Endothelial cell of coronary artery (primary cell): ENCODE data around the gene MSH5. TPM values are rescaled to one million over a fixed set of nuclear protein-coding genes. Genes with fewer than 3 reads are reported as not detected.

Experiments used
- total RNA-seq: library from RNA; depleted of rRNA; stranded (reverse); fragments of >200 nt; gene quantifications from 2 replicates; pipeline ENCODE4 v1.2.3, GENCODE V29; 2014

MSH5 gene
- total RNA-seq, 1 donor from 2014 or later = 3.7 TPM

Other genes starting within 250 kb of the MSH5 start
- 11.3 and 15.7 TPM in 2 replicates for gene MICB, start 241.9 kb upstream of the MSH5 start, total RNA-seq
- gene MCCD1, start 211.0 kb upstream of the MSH5 start, total RNA-seq = not detected in 2 replicates
- 296 and 474 TPM in 2 replicates for gene DDX39B, start 198.0 kb upstream of the MSH5 start, total RNA-seq
- gene ATP6V1G2, start 193.4 kb upstream of the MSH5 start, total RNA-seq = 0.36 and 0.66 TPM in 2 replicates
- 24.7 and 29.7 TPM in 2 replicates for gene NFKBIL1, start 192.4 kb upstream of the MSH5 start, total RNA-seq
- not detected in 2 replicates for gene LTA, start 167.7 kb upstream of the MSH5 start, total RNA-seq
- gene TNF, start 164.4 kb upstream of the MSH5 start, total RNA-seq = not detected in 2 replicates
- 2.1 and 2.3 TPM in 2 replicates for gene LTB, start 157.6 kb upstream of the MSH5 start, total RNA-seq
- 0.72 and 1.0 TPM in 2 replicates for gene LST1, start 153.7 kb upstream of the MSH5 start, total RNA-seq
- not detected in 2 replicates for gene NCR3, start 147.0 kb upstream of the MSH5 start, total RNA-seq
- not detected in 2 replicates for gene AIF1, start 124.8 kb upstream of the MSH5 start, total RNA-seq
- 31.2 and 39.4 TPM in 2 replicates for gene PRRC2A, start 119.3 kb upstream of the MSH5 start, total RNA-seq
- gene BAG6, start 87.3 kb upstream of the MSH5 start, total RNA-seq = 84.7 and 106 TPM in 2 replicates
- gene APOM, start 84.1 kb upstream of the MSH5 start, total RNA-seq = 0.19 and 0.54 TPM in 2 replicates
- 18.3 and 21.0 TPM in 2 replicates for gene C6orf47, start 79.2 kb upstream of the MSH5 start, total RNA-seq
- 11.3 and 11.6 TPM in 2 replicates for gene GPANK1, start 75.0 kb upstream of the MSH5 start, total RNA-seq
- gene CSNK2B, start 73.9 kb upstream of the MSH5 start, total RNA-seq = 88.2 and 101 TPM in 2 replicates
- 2.2 and 3.6 TPM in 2 replicates for gene LY6G5B, start 70.0 kb upstream of the MSH5 start, total RNA-seq
- 1.1 and 1.3 TPM in 2 replicates for gene LY6G5C, start 58.9 kb upstream of the MSH5 start, total RNA-seq
- 49.1 and 57.8 TPM in 2 replicates for gene ABHD16A, start 36.7 kb upstream of the MSH5 start, total RNA-seq
- gene LY6G6F, start 33.1 kb upstream of the MSH5 start, total RNA-seq = not detected in 2 replicates
- not detected in 2 replicates for gene LY6G6D, start 24.7 kb upstream of the MSH5 start, total RNA-seq
- not detected in 2 replicates for gene LY6G6C, start 18.3 kb upstream of the MSH5 start, total RNA-seq
- not detected in 2 replicates for gene MPIG6B, start 16.6 kb upstream of the MSH5 start, total RNA-seq
- 82.0 and 106 TPM in 2 replicates for gene DDAH2, start 10.7 kb upstream of the MSH5 start, total RNA-seq
- gene CLIC1, start 3.5 kb upstream of the MSH5 start, total RNA-seq = 714 and 927 TPM in 2 replicates
- gene SAPCD1, start 22.7 kb downstream of the MSH5 start, total RNA-seq = 0.81 and 1.3 TPM in 2 replicates
- 0.09 TPM in 1 of 2 replicates, not detected in the other for gene VWA7, start 37.3 kb downstream of the MSH5 start, total RNA-seq
- gene VARS1, start 55.7 kb downstream of the MSH5 start, total RNA-seq = 64.4 and 67.7 TPM in 2 replicates
- gene LSM2, start 67.0 kb downstream of the MSH5 start, total RNA-seq = 33.2 and 44.6 TPM in 2 replicates
- 0.72 and 0.85 TPM in 2 replicates for gene HSPA1L, start 75.3 kb downstream of the MSH5 start, total RNA-seq
- gene HSPA1A, start 75.5 kb downstream of the MSH5 start, total RNA-seq = 73.9 and 103 TPM in 2 replicates
- 73.8 and 84.7 TPM in 2 replicates for gene HSPA1B, start 87.7 kb downstream of the MSH5 start, total RNA-seq
- 38.6 and 40.2 TPM in 2 replicates for gene NEU1, start 122.8 kb downstream of the MSH5 start, total RNA-seq
- gene SLC44A4, start 139.0 kb downstream of the MSH5 start, total RNA-seq = under 0.01 TPM in 1 of 2 replicates, not detected in the other
- gene EHMT2, start 157.7 kb downstream of the MSH5 start, total RNA-seq = 54.2 and 56.9 TPM in 2 replicates
- 4.2 and 6.8 TPM in 2 replicates for gene ZBTB12, start 162.1 kb downstream of the MSH5 start, total RNA-seq
- 0.19 TPM in 1 of 2 replicates, not detected in the other for gene C2, start 187.7 kb downstream of the MSH5 start, total RNA-seq
- 0.90 and 4.7 TPM in 2 replicates for gene CFB, start 206.1 kb downstream of the MSH5 start, total RNA-seq
- gene NELFE, start 219.0 kb downstream of the MSH5 start, total RNA-seq = 99.7 and 109 TPM in 2 replicates
- 40.9 and 43.4 TPM in 2 replicates for gene SKIC2, start 219.2 kb downstream of the MSH5 start, total RNA-seq
- gene DXO, start 232.1 kb downstream of the MSH5 start, total RNA-seq = 7.8 and 11.1 TPM in 2 replicates
- 0.99 and 2.0 TPM in 2 replicates for gene C4A, start 242.1 kb downstream of the MSH5 start, total RNA-seq